K562 (cell line): ENCODE results near the gene PCDHB16.
"Not testable (repeated sequence)": the region's sequence is repeated elsewhere in the genome, so short reads cannot be mapped to it uniquely, and the experiment has no call there.

Experiments used
- ERF ChIP-seq: fragments of 450-650 bp; formaldehyde crosslinking; IDR thresholded peaks from 2 replicates; pipeline ENCODE4 v1.4.0; 2020; ENCODE audit warnings: mild to moderate bottlenecking, mixed read lengths
- FOXM1 ChIP-seq, 2 experiments: fragments of 450-650 bp in 1 of 2; sonication (generic) in 1 of 2; formaldehyde crosslinking in 1 of 2; IDR thresholded peaks; 2 replicates each; pipeline versions ENCODE4 v1.6.1 to v1.9.0; 2017 to 2022; ENCODE audit warnings: low read depth in 2 of 2, mild to moderate bottlenecking in 2 of 2, missing genetic modification reagents in 1 of 2, moderate library complexity in 1 of 2
- GABPA ChIP-seq: fragments of 200-800 bp; sonication (Bioruptor generic); conservative IDR thresholded peaks from 2 replicates; pipeline ENCODE4 v1.6.1; 2016; ENCODE audit warnings: low read depth, missing genetic modification characterization, missing compliant biosample characterization
- POLR2A ChIP-seq: fragments of 450-650 bp; conservative IDR thresholded peaks from 2 replicates; pipeline ENCODE4 v1.6.1; 2016
- ZNF217 ChIP-seq: sonication (generic); formaldehyde crosslinking; IDR thresholded peaks from 2 replicates; pipeline ENCODE4 v1.8.0; 2022; ENCODE audit warnings: mild to moderate bottlenecking, missing genetic modification reagents
- ZNF282 ChIP-seq: sonication (generic); formaldehyde crosslinking; IDR thresholded peaks from 2 replicates; pipeline ENCODE4 v1.8.1; 2023; ENCODE audit warnings: missing genetic modification reagents

GRCh38 chr5:141179371-141179770 is 2.8 kb upstream of the PCDHB16 start:
- TF ChIP-seq POLR2A; ERF (CRISPR knock-in tag); ZNF282 (CRISPR knock-in tag); FOXM1 (IDR thresholded peaks at IDR 0.05; ENCODE audit: low read depth); FOXM1 (CRISPR knock-in tag; IDR thresholded peaks at IDR 0.05; ENCODE audit: low read depth); ZNF217 (CRISPR knock-in tag); GABPA (tag): not testable (repeated sequence)
